ENCODE measurements around the gene TEAD3.
A peak's percentile ranks its signal among the peaks of the same experiment; 100 is the strongest.
"Not testable (repeated sequence)": the region's sequence is repeated elsewhere in the genome, so short reads cannot be mapped to it uniquely, and the experiment has no call there.

Gene TEAD3

GRCh38 chr6:35496841-35497570 is at the start of gene TEAD3:
Gene TEAD3, minus strand, starts transcription at chr6:35497079.
- DNase-seq, result peak; percentile 31

GRCh38 chr6:35544769-35545361 is 48.0 kb upstream of the TEAD3 start:
- DNase-seq, result no peak

- no peak for DNase-seq
Measured at GRCh38 chr6:35543459-35544193, 46.7 kb upstream of the TEAD3 start.

DNA sequence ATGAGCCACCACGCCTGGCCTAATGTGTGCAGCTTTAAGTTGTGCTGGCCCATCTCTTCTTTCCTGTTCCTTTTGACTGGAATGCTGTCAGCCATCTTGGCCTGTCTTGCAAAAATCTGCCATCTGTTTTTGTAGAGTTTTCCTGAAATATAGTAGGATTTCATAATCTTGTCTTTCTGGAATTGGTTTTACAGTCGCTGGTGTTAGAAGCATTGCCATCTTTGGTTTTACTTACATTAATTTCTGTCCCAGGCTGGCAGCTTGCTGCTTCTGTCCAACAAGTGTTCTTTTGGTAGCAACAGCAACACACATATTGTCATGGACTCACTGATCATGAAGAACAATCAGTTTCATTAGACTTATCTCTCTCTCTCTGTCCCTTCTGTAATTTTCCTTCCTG is 45.0 kb upstream of the TEAD3 start:
- DNase-seq, result no peak

- DNase-seq, result no peak
Measured at GRCh38 chr6:35539223-35539622, 42.3 kb upstream of the TEAD3 start.

- not testable (repeated sequence) for DNase-seq
Measured at GRCh38 chr6:35535847-35536246, 39.0 kb upstream of the TEAD3 start.

DNA sequence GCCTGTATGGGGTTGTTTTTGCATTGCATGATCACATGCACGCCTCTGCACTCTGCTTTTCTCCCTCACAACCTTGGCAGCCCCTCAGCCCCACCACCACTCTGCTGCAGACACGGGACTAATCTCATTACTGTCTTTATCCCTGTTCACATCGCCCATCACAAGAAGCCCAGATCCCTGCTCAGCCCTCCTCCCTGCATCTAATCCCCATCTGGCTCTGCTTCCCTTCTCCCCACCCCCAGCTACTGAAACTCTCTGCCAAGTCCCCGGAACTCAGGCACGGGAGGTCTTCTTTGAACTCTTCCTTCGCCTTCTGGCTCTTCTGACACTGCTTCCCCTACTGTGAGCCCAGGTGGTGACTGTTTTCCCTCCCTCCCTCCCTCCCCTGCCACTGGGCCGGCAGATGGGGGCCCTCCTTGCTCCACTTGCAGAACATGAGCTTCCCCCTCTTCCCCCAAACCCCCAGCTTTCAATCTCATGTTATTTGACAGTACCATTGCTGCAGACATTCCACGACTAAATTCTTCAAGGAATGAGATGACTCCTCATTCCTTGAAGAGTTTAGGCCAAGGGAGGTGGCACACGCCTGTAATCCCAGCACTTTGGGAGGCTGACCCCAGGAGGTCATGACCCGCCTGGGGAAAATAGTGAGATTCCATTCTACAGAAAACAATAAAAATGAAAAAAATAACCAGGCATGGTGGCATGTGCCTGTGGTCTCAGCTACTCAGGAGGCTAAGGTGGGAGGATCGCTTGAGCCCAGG is 37.7 kb upstream of the TEAD3 start:
- no peak for DNase-seq

DNA sequence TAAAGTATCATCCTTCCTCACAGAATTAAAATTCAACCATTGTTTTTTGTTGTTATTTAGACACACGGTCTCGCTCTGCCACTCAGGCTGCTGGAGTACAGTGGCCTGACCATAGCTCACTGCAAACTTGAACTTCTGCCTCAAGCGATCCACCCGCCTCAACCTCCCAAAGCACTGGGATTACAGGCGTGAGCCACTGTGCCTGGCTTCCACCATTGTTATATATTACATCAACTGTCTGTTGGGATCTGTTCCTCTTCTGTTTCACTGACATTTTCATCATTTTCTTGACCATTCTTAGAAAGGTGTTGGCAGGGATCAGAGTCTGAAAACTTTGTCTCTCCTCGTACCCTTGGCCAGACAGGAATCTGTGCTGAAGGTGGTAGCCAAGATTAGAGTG is 37.1 kb upstream of the TEAD3 start:
- DNase-seq, result no peak

DNA sequence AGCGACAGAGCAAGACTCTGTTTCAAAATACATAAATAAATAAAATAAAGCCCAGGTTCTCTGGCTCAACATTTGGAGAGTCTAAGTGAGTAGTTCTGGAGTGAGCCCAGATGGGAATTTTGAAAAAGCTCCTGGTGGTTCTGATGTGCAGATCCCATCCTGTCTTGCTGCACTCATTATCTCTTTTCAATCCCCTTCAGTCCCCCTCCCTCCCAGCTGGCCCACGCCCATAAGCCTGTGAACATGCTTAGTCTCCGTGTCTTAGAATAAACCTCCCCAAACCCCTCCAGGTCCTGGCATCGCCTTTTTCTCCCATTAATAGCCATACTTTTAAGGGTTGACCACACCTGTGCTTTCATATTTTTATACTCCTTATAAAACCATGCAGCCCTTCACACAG is 35.2 kb upstream of the TEAD3 start:
- no peak for DNase-seq

- no peak for DNase-seq
Measured at GRCh38 chr6:35524380-35525020, 27.6 kb upstream of the TEAD3 start.

DNA sequence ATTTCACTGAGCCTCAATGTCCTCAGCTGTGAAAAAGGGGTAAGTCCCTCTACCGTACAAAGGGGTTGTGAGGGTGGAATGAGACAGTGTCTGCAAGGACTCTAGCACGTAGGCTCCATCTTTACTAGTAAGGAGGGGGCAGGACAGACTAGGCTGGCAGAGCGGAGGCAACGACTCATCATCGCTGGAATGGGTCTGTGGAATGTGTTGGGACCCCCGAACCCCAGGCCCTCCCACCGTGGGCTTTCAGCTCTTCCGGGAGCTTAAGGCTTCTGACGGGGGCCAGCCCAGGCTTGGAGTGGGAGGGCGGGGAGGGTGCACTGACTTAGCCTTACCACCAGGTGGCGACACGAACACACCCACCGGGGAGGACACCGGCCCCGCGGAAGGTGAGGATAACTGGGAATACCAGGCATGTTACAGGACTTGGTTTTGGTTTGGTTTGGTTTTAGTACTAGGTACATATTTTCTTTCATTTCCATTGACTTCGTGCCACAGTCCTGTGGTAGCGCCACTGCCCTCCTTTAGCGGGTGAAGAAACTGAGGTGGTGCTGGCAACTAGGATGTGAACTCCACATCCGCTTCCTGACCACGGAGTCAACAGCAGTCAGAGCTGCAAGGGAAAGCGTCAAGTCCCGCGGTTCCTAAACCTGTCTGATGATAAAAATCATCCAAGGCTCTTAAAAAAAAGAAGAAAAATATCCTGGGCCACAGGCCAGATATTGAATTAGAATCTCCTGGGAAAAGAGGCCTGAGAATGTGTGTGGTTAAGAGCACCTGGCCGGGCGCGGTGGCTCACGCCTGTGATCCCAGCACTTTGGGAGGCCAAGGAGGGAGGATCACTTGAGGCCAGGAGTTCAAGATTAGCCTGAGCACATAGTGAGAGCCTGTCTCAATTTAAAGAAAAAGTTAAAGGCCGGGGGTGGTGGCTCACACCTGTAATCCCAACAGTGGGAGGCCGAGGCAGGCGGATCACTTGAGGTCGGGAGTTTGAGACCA is 26.1 kb upstream of the TEAD3 start:
- DNase-seq, result peak; percentile 75

- no peak for DNase-seq
Measured at GRCh38 chr6:35522151-35522550, 25.3 kb upstream of the TEAD3 start.

GRCh38 chr6:35521235-35521634 is 24.4 kb upstream of the TEAD3 start:
- DNase-seq, result no peak

- no peak for DNase-seq
Measured at GRCh38 chr6:35519313-35520015, 22.6 kb upstream of the TEAD3 start.

GRCh38 chr6:35518566-35519312 is 21.9 kb upstream of the TEAD3 start:
- DNase-seq, result no peak

- DNase-seq, result not testable (repeated sequence)
Measured at GRCh38 chr6:35517978-35518377, 21.1 kb upstream of the TEAD3 start.

DNA sequence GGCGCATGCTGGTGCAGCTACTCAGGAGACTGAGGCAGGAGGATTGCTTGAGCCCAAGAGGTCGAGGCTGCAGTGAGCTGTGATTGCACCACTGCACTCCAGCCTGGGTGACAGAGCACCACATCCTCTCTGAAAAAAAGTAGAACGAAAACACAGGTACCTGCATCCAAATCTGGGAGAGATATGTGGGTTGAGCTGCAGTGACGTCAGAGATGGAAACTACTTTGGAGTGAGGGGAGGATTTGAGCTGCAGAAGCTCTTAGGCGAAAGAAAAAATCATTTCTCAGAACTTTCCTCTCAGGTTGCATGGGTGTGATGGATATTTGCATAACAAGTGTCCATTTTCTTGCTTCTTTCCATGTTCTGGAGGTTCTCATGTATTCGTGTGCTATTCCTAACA is 19.8 kb upstream of the TEAD3 start:
- DNase-seq, result no peak

DNA sequence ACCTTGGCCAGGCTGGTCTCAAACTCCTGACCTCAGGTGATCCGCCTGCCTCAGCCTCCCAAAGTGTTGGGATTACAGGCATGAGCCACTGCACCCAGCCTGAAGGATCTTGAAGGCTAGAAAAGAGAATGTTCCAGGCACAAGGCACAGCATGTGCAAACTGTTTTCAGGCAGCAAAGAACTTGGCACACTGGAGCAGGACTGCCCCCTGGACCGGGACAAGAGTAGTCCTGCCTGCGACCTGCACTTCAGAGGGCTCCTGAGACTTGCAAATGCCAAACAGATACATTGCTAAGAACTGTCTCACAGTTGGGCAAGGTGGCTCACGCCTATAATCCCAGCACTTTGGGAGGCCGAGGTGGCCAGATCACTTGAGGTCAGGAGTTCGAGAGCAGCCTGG is 19.1 kb upstream of the TEAD3 start:
- DNase-seq, result not testable (repeated sequence)

DNA sequence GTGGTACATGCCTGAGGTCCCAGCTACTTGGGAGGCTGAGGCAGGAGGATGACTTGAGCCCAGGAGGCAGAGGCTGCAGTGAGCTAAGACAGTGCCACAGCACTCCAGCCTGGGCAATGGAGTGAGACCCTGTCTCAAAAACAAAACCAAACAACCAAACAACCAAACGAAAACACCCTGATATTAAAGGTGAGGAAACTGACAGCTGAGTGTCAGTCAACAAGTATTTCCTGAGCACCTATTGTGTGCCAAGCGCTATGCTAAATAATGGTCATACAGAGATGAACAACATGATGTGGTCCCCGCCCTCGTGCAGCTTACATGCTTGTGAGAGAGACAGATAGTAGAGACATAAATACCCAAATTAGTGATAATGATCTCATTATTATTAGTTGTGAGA is 17.7 kb upstream of the TEAD3 start:
- DNase-seq, result no peak

GRCh38 chr6:35512740-35513139 is 15.9 kb upstream of the TEAD3 start, which contains the start of gene TULP1:
Gene TULP1, minus strand, starts transcription at chr6:35512896. Its CDS starts 38 bp downstream, at chr6:35512858.
- no peak for DNase-seq
